PC-9 (cell line): ENCODE measurements around the gene PSMG2. TPM values are rescaled to one million over a fixed set of nuclear protein-coding genes. Genes with fewer than 3 reads are reported as not detected.

Source experiments
- BruUV-seq: library from RNA; stranded (reverse); fragments of 400-500 nt; replicated peaks from 2 replicates; lab custom pipeline; 2021; lab: Mats Ljungman, UMichigan
- CTCF ChIA-PET: fragments of 300-600 bp; sonication (Branson Sonifier 250); formaldehyde crosslinking; loops from one replicate; lab custom pipeline; 2022; ENCODE audit warnings: antibody characterized with exemption; lab: Charles Lee
- POLR2A ChIA-PET: fragments of 300-600 bp; sonication (Branson Sonifier 250); formaldehyde crosslinking; loops from one replicate; lab custom pipeline; 2022; ENCODE audit warnings: antibody characterized with exemption; ENCODE audit not compliant: unreplicated experiment; lab: Charles Lee
- DNase-seq, 2 experiments: peaks; one replicate each; pipeline versions ENCODE4 v3.0.0 to v3.0.0-alpha.2; 2015 to 2022; ENCODE audit warnings: mixed read lengths in 1 of 2
- H2AFZ ChIP-seq: fragments of 200-600 bp; sonication (generic); 2 replicates; pipeline ENCODE4 v1.8.1; 2017; ENCODE audit warnings: antibody characterized with exemption
- H3F3A ChIP-seq: fragments of 200-600 bp; sonication (generic); 2 replicates; pipeline ENCODE4 v1.8.1; 2017; ENCODE audit warnings: antibody characterized with exemption, mild to moderate bottlenecking, low read depth; ENCODE audit not compliant: insufficient read depth
- H3K27ac ChIP-seq: fragments of 200-600 bp; sonication (generic); 2 replicates; pipeline ENCODE4 v1.6.1; 2016; ENCODE audit warnings: mixed run types
- H3K27me3 ChIP-seq: fragments of 200-600 bp; sonication (generic); 2 replicates; pipeline ENCODE4 v1.6.1; 2016; ENCODE audit warnings: low read depth, mixed run types; ENCODE audit not compliant: insufficient read depth
- H3K36me3 ChIP-seq: fragments of 200-600 bp; sonication (generic); 2 replicates; pipeline ENCODE4 v1.6.1; 2016; ENCODE audit warnings: low read depth, mixed run types
- H3K4me1 ChIP-seq: fragments of 200-600 bp; sonication (generic); replicated peaks from 2 replicates; pipeline ENCODE4 v1.6.1; 2016; ENCODE audit warnings: mixed run types; ENCODE audit not compliant: insufficient read depth
- H3K4me2 ChIP-seq: fragments of 200-600 bp; sonication (generic); 2 replicates; pipeline ENCODE4 v1.6.1; 2017; ENCODE audit warnings: mixed run types
- H3K4me3 ChIP-seq: fragments of 200-600 bp; sonication (generic); 2 replicates; pipeline ENCODE4 v1.6.1; 2016; ENCODE audit warnings: mixed run types
- H3K79me2 ChIP-seq: fragments of 200-600 bp; sonication (generic); 2 replicates; pipeline ENCODE4 v1.6.1; 2017; ENCODE audit warnings: low read depth, mixed run types
- H3K9me2 ChIP-seq: fragments of 200-600 bp; sonication (generic); 2 replicates; pipeline ENCODE4 v1.8.1; 2017; ENCODE audit warnings: mild to moderate bottlenecking; ENCODE audit not compliant: insufficient read depth
- H3K9me3 ChIP-seq: fragments of 200-600 bp; sonication (generic); 2 replicates; pipeline ENCODE4 v1.8.1; 2016; ENCODE audit warnings: low read depth; ENCODE audit not compliant: insufficient read depth
- H4K20me1 ChIP-seq: fragments of 200-600 bp; sonication (generic); 2 replicates; pipeline ENCODE4 v1.8.1; 2017; ENCODE audit not compliant: insufficient read depth
- EZH2 ChIP-seq: fragments of 200-600 bp; sonication (generic); IDR thresholded peaks from 2 replicates; pipeline ENCODE4 v1.8.0; 2017; ENCODE audit warnings: antibody characterized with exemption, low read depth
- intact Hi-C: fragments of 100-400 bp; cut with micrococcal nuclease; formaldehyde crosslinking; loops from one replicate; pipeline ENCODE4 v1.10.0; 2022; ENCODE audit not compliant: unreplicated experiment
- total RNA-seq: library from RNA; stranded (reverse); gene quantifications from 2 replicates; pipeline ENCODE4 v1.2.3, GENCODE V29; 2021
- TF ChIP-seq, protein P1 (sequence below): fragments of 200-600 bp; sonication (generic); conservative IDR thresholded peaks from 2 replicates; pipeline ENCODE4 v1.6.1; 2017; ENCODE audit warnings: mixed run types, antibody characterized with exemption, mild to moderate bottlenecking, moderate library complexity

The PSMG2 gene
- total RNA-seq, 1 experiment from 2014 or later, result 123 TPM

DNA sequence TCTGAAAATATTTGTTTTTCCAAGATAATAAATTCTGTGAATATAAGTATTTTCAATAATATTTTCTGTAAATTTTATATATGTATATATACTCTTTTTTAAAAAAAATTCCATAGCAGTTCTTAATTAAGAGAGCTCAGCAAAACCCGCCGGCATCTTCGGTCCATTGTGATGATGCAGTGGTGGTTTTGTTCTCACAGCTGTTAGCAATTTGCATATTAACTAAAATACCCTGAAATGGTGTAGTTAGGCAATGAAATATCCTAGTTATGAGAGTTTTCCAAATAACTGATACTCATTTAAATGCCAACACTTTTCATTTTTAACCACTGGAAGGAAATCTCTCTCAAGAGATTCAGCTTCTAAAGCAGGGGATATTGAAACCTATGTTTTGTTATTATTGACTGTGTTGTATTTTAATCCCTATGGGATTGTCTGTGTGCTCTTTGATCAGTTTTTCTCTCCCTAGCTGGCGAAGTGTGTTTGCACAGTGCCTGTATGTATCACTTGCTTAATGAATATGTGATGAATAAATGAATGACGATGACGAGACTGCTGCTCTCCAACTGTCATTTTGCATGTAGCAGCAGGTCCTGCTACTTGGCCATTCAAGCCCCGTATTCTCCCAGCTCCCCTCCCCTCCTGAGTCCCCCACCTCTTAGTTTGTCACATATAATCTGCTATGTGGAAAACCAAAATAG is 42.4 kb downstream of the PSMG2 start:
- no peak for TF ChIP-seq EZH2
- TF ChIP-seq, protein P1, sequence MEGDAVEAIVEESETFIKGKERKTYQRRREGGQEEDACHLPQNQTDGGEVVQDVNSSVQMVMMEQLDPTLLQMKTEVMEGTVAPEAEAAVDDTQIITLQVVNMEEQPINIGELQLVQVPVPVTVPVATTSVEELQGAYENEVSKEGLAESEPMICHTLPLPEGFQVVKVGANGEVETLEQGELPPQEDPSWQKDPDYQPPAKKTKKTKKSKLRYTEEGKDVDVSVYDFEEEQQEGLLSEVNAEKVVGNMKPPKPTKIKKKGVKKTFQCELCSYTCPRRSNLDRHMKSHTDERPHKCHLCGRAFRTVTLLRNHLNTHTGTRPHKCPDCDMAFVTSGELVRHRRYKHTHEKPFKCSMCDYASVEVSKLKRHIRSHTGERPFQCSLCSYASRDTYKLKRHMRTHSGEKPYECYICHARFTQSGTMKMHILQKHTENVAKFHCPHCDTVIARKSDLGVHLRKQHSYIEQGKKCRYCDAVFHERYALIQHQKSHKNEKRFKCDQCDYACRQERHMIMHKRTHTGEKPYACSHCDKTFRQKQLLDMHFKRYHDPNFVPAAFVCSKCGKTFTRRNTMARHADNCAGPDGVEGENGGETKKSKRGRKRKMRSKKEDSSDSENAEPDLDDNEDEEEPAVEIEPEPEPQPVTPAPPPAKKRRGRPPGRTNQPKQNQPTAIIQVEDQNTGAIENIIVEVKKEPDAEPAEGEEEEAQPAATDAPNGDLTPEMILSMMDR, result no peak
- POLR2A ChIA-PET, result no interaction called here
- intact Hi-C loops, result loop anchor here (2.0 kb wide), 1 partner anchor 18 kb away; no protein-coding TSS in a partner anchor

DNA sequence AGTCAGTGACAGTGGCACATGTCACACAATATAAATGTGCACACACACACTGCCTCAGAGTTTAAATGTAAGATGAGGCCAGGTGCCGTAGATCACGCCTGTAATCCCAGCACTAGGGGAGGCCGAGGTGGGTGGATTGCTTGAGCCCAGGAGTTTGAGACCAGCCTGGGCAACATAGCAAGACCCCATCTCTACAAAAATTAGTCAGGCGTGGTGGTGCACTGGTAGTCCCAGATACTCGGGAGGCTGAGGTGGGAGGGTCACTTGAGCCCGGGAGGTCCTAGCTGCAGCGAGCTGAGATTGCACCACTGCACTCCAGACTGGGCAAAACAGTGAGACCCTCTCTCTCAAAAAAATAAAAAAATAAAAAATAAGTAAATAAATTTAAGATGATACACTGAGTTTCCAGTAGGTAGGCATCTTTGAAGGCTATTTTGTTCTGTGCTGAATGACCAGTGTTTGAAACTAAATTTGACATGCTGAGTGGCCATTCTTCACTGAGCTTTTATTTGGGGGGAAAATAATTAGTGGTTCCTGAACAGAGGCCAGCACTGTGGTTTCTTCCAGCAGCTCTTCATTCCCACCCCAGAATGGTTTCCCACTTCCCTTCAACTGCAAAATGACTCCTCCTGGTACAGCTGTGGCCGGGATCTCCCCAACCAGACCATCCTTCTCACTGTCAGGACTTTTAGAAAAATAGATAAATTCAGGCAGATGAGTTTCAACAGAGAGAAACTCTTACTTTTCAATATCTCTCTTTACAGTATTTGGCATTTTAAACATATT is 44.9 kb downstream of the PSMG2 start:
- ChIA-PET POLR2A (no interaction called here), CTCF (no interaction called here)
- no peak for DNase-seq
- intact Hi-C loops, result no loop called here
- Histone ChIP-seq H3K4me3 (no peak overlapping the region), H3K9me2 (no peaks in the 10 kb centered on the region), H2AFZ (no peak overlapping the region), H3K9me3 (no peaks in the 10 kb centered on the region), H3K27ac (no peak overlapping the region), H3K4me1 (peaks cover 11% of the 10 kb centered on the region), H3K36me3 (no peaks in the 10 kb centered on the region), H3K79me2 (no peaks in the 10 kb centered on the region), H3K4me2 (no peak overlapping the region), H4K20me1 (no peaks in the 10 kb centered on the region), H3F3A (peaks cover 10% of the 10 kb centered on the region; the same call in 1 of the 2 replicates), H3K27me3 (no peaks in the 10 kb centered on the region)
- TF ChIP-seq, protein P1, result no peak
- TF ChIP-seq EZH2, result no peak
- BruUV-seq, result no TSS peak

More for the DNA sequence above, 42.4 kb downstream of the PSMG2 start:
- Histone ChIP-seq H3K36me3 (no peaks in the 10 kb centered on the region), H2AFZ (no peak overlapping the region), H3K4me3 (no peak overlapping the region), H4K20me1 (no peaks in the 10 kb centered on the region), H3K4me2 (no peak overlapping the region), H3F3A (peaks cover 33% of the 10 kb centered on the region), H3K9me2 (no peaks in the 10 kb centered on the region), H3K27ac (no peak overlapping the region), H3K4me1 (peaks cover 33% of the 10 kb centered on the region), H3K9me3 (no peaks in the 10 kb centered on the region), H3K79me2 (no peaks in the 10 kb centered on the region), H3K27me3 (no peaks in the 10 kb centered on the region)
- BruUV-seq, result no TSS peak
- no peak for DNase-seq
- CTCF ChIA-PET, result interaction anchor here (0.6 to 2.5 kb wide), 3 partner anchors 179 to 414 kb away, joined by 4 to 14 read pairs (median 10); no protein-coding TSS in a partner anchor

DNA sequence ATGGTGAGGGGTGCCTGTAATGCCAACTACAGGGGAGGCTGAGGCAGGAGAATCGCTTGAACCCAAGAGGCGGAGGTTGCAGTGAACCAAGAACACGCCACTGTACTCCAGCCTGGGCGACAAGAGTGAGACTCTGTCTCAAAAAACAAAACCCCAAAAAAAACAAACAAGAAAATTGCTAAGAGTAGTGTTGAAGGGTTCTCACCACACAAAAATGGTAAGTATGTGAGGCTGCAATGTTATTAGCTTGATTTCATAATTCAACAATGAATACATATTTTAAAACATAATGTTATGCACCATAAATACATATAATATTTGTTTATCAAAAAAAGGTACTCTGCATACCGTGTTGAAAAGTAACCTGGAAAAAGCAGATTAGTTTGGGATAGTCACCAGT is 45.8 kb downstream of the PSMG2 start:
- CTCF ChIA-PET, result interaction anchor here (0.7 kb wide), 1 partner anchor 336 kb away, joined by 4 read pairs; no protein-coding TSS in a partner anchor
- TF ChIP-seq, protein P1, result no peak
- TF ChIP-seq EZH2, result no peak
- POLR2A ChIA-PET, result no interaction called here

More for the DNA sequence above, 45.8 kb downstream of the PSMG2 start:
- H3K9me2 ChIP-seq, result no peaks in the 10 kb centered on the region
- H3K9me3 ChIP-seq, result no peaks in the 10 kb centered on the region
- BruUV-seq, result no TSS peak
- H3K27ac ChIP-seq, result no peak overlapping the region
- no peak overlapping the region for H3K4me2 ChIP-seq
- H3K79me2 ChIP-seq, result no peaks in the 10 kb centered on the region
- no peak for DNase-seq
- peaks cover under 1% of the 10 kb centered on the region; the same call in 1 of the 2 replicates for H3F3A ChIP-seq
- no peaks in the 10 kb centered on the region for H3K27me3 ChIP-seq
- H3K4me3 ChIP-seq, result no peak overlapping the region
- peaks cover 2% of the 10 kb centered on the region; the same call in 1 of the 2 replicates for H3K4me1 ChIP-seq
- no peaks in the 10 kb centered on the region for H4K20me1 ChIP-seq
- no peak overlapping the region for H2AFZ ChIP-seq
- intact Hi-C loops, result no loop called here
- H3K36me3 ChIP-seq, result no peaks in the 10 kb centered on the region
